Testis (tissue), 3 donors: ENCODE data around the gene ABHD2. TPM values are rescaled to one million over a fixed set of nuclear protein-coding genes. Genes with fewer than 3 reads are reported as not detected.

Experiments
- DNase-seq: peaks from one replicate; pipeline ENCODE4 v3.0.0-alpha.2; 2019
- H3K27ac ChIP-seq, 2 donors: fragments of 200-600 bp; sonication (generic); one replicate each; pipeline ENCODE4 v1.5.1; 2019
- H3K27me3 ChIP-seq: fragments of 200-600 bp; sonication (generic); one replicate; pipeline ENCODE4 v1.5.1; 2019
- H3K36me3 ChIP-seq: fragments of 200-600 bp; sonication (generic); one replicate; pipeline ENCODE4 v1.5.1; 2017; ENCODE audit warnings: low read depth; ENCODE audit errors: missing control alignments
- H3K4me1 ChIP-seq: fragments of 200-600 bp; sonication (generic); one replicate; pipeline ENCODE4 v1.5.1; 2019
- H3K4me3 ChIP-seq, 2 donors: fragments of 200-600 bp; sonication (generic); one replicate each; pipeline ENCODE4 v1.5.1; 2017 to 2019
- H3K9me3 ChIP-seq: fragments of 200-600 bp; sonication (generic); one replicate; pipeline ENCODE4 v1.5.1; 2017
- CTCF ChIP-seq, 3 experiments: fragments of 450-650 bp in 2 of 3; fragments of 200-600 bp in 1 of 3; sonication (generic) in 1 of 3; IDR thresholded peaks; one replicate each; pipeline ENCODE4 v1.5.1; 2016 to 2019; ENCODE audit warnings: antibody characterized with exemption in 3 of 3, mild to moderate bottlenecking in 2 of 3, moderate library complexity in 1 of 3
- POLR2A ChIP-seq: fragments of 450-650 bp; IDR thresholded peaks from one replicate; pipeline ENCODE4 v1.6.1; 2017; ENCODE audit warnings: antibody characterized with exemption, mild to moderate bottlenecking, moderate library complexity
- WGBS, 2 donors: methylation state at CpG; one replicate each; pipeline ENCODE4 v1.1.5; 2018; 5-methylcytosine and 5-hydroxymethylcytosine counted together
- intact Hi-C: fragments of 100-400 bp; cut with DNase I; formaldehyde crosslinking; loops from one replicate; pipeline ENCODE4 v1.15.1; 2023; ENCODE audit warnings: low total_unique reads
- polyA plus RNA-seq: library from polyadenylated mRNA; stranded (reverse); fragments of 350-450 nt; fragmentation: Illumina TruSeq; extraction: RNeasy Lipid Tissue Mini Kit (QIAGEN cat#74804); gene quantifications from one replicate; pipeline ENCODE4 v1.2.3, GENCODE V29; 2014; ENCODE audit warnings: low read depth, low replicate concordance; ENCODE audit not compliant: insufficient read depth
- total RNA-seq, 2 donors: library from RNA; depleted of rRNA; stranded (reverse); fragments of >200 nt; gene quantifications; one replicate each; pipeline ENCODE4 v1.2.3, GENCODE V29; 2016

ABHD2 gene
- total and polyA plus RNA-seq, 3 donors from 2014 or later, result 82.5 to 214 (median 109) TPM

GRCh38 chr15:89111961-89112340 lies 23.7 kb downstream of the ABHD2 start:
- Histone ChIP-seq H3K4me1 (peaks cover 12% of the 10 kb centered on the region), H3K27ac (peak overlapping the region in 1 of 2 donors; percentile 1), H3K9me3 (no peaks in the 10 kb centered on the region), H3K36me3 (no peaks in the 10 kb centered on the region), H3K4me3 (no peak overlapping the region), H3K27me3 (no peaks in the 10 kb centered on the region)
- no peak for DNase-seq
- 87 to 88% methylated on average over 4 of the region's 4 CpGs for WGBS, 2 donors
- TF ChIP-seq POLR2A, result no peak
- TF ChIP-seq CTCF (IDR thresholded peaks at IDR 0.05), result no peak
- intact Hi-C loops, result no loop called here

- no peak overlapping the region for H3K4me3 ChIP-seq
- H3K9me3 ChIP-seq, result no peaks in the 10 kb centered on the region
- WGBS, 2 donors, result 50 to 64% methylated on average over 1 of the region's 1 CpG
- TF ChIP-seq CTCF (IDR thresholded peaks at IDR 0.05) (no peak), POLR2A (no peak)
- intact Hi-C loops, result no loop called here
- no peak for DNase-seq
- H3K36me3 ChIP-seq, result no peaks in the 10 kb centered on the region
- H3K27ac ChIP-seq, result peak overlapping the region in 1 of 2 donors; percentile 1
- no peaks in the 10 kb centered on the region for H3K27me3 ChIP-seq
- peaks cover 9% of the 10 kb centered on the region for H3K4me1 ChIP-seq
Measured at GRCh38 chr15:89112341-89112971, 24.2 kb downstream of the ABHD2 start.

- Histone ChIP-seq H3K4me3 (no peak overlapping the region), H3K9me3 (no peaks in the 10 kb centered on the region), H3K4me1 (peaks cover 9% of the 10 kb centered on the region), H3K27ac (no peak overlapping the region), H3K36me3 (no peaks in the 10 kb centered on the region), H3K27me3 (no peaks in the 10 kb centered on the region)
- 91 to 93% methylated on average over 7 of the region's 7 CpGs for WGBS, 2 donors
- TF ChIP-seq POLR2A, result no peak
- TF ChIP-seq CTCF (IDR thresholded peaks at IDR 0.05), result no peak
- no peak for DNase-seq
- intact Hi-C loops, result no loop called here
Measured at GRCh38 chr15:89113296-89114024, 25.2 kb downstream of the ABHD2 start.

- no peak for TF ChIP-seq POLR2A
- no peak for TF ChIP-seq CTCF (IDR thresholded peaks at IDR 0.05)
- WGBS, 2 donors, result 35 to 40% methylated on average over 3 of the region's 3 CpGs
- H3K4me3 ChIP-seq, result no peak overlapping the region
- H3K9me3 ChIP-seq, result no peaks in the 10 kb centered on the region
- no peaks in the 10 kb centered on the region for H3K27me3 ChIP-seq
- intact Hi-C loops, result no loop called here
- H3K36me3 ChIP-seq, result no peaks in the 10 kb centered on the region
- peaks cover 9% of the 10 kb centered on the region for H3K4me1 ChIP-seq
- peak; percentile 57 for DNase-seq
- no peak overlapping the region for H3K27ac ChIP-seq
Measured at GRCh38 chr15:89114990-89115389, 26.7 kb downstream of the ABHD2 start.

GRCh38 chr15:89115547-89115946 lies 27.3 kb downstream of the ABHD2 start:
- DNase-seq, result no peak
- TF ChIP-seq CTCF (IDR thresholded peaks at IDR 0.05) (no peak), POLR2A (no peak)
- Histone ChIP-seq H3K27me3 (no peaks in the 10 kb centered on the region), H3K4me3 (no peak overlapping the region), H3K36me3 (no peaks in the 10 kb centered on the region), H3K4me1 (peaks cover 9% of the 10 kb centered on the region), H3K27ac (no peak overlapping the region), H3K9me3 (no peaks in the 10 kb centered on the region)
- 62 to 65% methylated on average over 5 of the region's 5 CpGs for WGBS, 2 donors
- intact Hi-C loops, result no loop called here
